VCaP (cell line): ENCODE results near the gene FAM89B.

Source experiments
- H3K27ac ChIP-seq: fragments of 450-650 bp; 2 replicates; pipeline ENCODE4 v1.5.1; 2017
- CTCF ChIP-seq: fragments of 450-650 bp; conservative IDR thresholded peaks from 2 replicates; pipeline ENCODE4 v1.5.1; 2017; ENCODE audit warnings: mild to moderate bottlenecking, moderate library complexity

FAM89B gene

GRCh38 chr11:65555693-65556231 is 16.6 kb upstream of the FAM89B start:
- no peak for TF ChIP-seq CTCF
- peak overlapping the region; percentile 98 for H3K27ac ChIP-seq

- peak overlapping the region; percentile 98 for H3K27ac ChIP-seq
- TF ChIP-seq CTCF: no peak
Observed at GRCh38 chr11:65556470-65557279, 15.7 kb upstream of the FAM89B start.

DNA sequence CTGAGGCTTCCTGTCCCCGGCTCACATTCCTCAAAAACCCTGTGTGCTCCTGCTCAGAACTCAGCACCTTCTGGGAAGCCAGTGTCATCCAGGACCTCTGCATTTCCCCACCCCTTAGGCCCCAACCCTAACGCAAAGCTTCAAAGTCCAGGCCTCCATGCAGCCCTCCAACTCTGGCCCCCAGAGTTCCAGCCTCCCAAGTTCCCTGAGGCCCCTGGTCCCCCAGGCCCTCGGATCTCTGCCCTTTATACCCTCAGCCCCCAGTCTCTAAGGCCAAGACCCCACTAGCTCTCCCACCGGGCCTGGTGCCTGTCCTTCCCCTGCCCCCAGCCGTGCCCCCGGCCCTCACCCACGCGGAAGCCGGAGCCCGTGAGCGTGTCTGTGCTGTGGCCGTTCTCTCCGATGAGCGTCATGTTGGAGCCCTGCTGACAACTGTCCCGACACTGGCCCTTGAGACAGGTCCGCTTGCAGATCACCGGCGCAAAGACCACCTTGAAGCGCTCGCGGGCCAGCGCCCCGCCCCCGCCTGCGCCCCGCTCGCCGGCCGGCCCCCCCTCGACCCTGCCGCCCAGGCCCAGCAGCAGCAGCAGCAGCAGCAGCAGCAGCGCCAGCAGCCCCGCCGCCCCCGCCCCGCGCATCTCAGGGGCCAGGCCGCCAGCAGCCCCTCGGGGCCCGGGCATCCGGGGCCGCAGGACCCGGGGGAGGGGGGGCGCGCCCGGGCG is 14.9 kb upstream of the FAM89B start:
- no peak for TF ChIP-seq CTCF
- H3K27ac ChIP-seq: peak overlapping the region; percentile 98

DNA sequence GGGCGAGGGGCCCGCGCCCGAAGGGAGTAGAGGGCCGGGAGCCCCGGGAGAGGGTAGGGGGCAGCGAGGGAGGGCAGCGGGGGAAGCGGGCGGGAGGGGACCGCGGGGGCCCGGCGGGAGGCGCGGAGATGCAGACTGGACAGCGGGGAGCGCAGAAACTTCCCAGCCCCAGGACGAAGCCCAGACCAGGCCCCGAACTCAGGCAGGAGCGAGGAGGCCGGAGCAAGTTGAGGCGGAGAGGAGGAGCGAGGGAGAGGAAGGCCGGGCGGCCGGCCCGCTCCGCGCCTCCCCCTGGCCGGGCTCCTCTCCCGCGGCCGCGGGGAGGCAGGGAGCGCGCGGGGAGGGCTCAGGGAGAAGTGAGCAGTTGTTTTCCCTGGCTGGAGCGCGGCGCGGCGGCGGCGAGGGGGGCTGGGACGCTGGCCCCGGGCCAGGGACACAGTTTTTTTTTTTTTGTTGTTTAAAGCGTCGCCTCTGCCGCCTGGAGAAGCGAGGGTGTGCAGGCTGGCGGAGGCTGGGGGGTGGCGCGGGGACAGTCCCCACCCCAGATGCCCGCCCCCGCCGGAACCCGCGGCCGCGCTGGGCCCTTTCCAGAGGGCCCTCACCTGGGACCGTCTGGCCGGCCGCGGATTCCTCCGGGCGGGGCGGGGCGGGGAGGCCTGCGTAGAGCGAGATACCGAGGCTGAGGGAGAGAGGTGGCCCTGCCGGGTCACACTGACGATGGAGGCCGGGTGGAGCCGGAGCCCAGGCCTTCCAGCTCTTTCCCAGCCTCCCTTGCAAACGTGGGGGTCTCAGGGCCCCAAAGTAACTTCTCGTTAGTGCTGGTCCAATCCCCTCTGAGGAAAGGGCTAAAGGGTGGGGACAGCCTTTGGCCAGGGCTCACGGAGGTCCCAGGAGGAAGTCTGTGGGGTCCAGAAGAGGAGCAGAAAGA is 14.1 kb upstream of the FAM89B start, which contains the start of gene LTBP3:
Gene LTBP3, minus strand, starts transcription at position 358 of the 928 bp plus-strand sequence. CDS start 400 bp downstream, outside the sequence.
- TF ChIP-seq CTCF: peak; percentile 37
- peak within 1 kb of the TSS; percentile 98 for H3K27ac ChIP-seq

GRCh38 chr11:65558930-65559509 is 13.3 kb upstream of the FAM89B start:
- peak overlapping the region; percentile 98 for H3K27ac ChIP-seq

DNA sequence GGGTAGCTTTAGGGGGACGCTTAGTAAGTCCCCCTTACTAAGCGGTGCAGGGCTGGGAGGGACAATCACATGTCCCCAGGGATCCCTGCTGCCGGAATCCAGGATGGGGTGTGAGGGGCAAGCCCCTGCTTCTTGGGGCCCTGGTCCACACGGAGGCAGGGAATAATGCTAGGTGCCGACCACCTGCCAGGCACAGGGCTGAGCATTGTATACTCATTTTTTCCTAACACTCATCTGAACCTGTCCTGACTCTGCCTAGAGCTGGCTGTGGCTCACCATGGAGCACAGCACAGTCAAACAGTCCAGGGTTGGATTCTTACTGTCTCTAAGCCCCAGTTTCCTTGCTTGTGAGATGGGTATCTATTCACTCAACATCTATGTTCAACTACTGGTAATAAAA is 12.8 kb upstream of the FAM89B start:
- H3K27ac ChIP-seq: peak overlapping the region; percentile 98

More at GRCh38 chr11:65558930-65559509, 13.3 kb upstream of the FAM89B start:
- no peak for TF ChIP-seq CTCF

More for the DNA sequence above, 12.8 kb upstream of the FAM89B start:
- no peak for TF ChIP-seq CTCF
